Activated naive CD8-positive, alpha-beta T cell treated with anti-CD3 and anti-CD28 coated beads, Interleukin-2, amount 10 ng/mL, durations not matched to agents 7 days and 5 days (primary cell): ENCODE measurements around the gene IKZF4. TPM values are rescaled to one million over a fixed set of nuclear protein-coding genes. Genes with fewer than 3 reads are reported as not detected.
"Not testable (repeated sequence)": the region's sequence is repeated elsewhere in the genome, so short reads cannot be mapped to it uniquely, and the experiment has no call there.

ENCODE experiments used
- ATAC-seq: fragments of 150-1000 bp; cut with Tn5 transposase; one replicate; pipeline ENCODE4 v1.10.0; 2021; ENCODE audit warnings: low read depth, moderate library complexity
- POLR2A ChIA-PET: fragments of 350-600 bp; sonication (Branson Sonifier 250); formaldehyde crosslinking; loops from one replicate; lab custom pipeline; 2021; ENCODE audit warnings: antibody characterized with exemption; lab: Charles Lee
- DNase-seq: peaks from one replicate; pipeline ENCODE4 v3.0.0; 2021
- H3K27ac Mint-ChIP-seq: one replicate; pipeline ENCODE4 v1.8.0; 2022; ENCODE audit warnings: mild to moderate bottlenecking, mixed read lengths
- H3K27me3 Mint-ChIP-seq: one replicate; pipeline ENCODE4 v1.8.0; 2022; ENCODE audit warnings: mild to moderate bottlenecking, moderate library complexity, mixed read lengths
- H3K36me3 Mint-ChIP-seq: one replicate; pipeline ENCODE4 v1.8.0; 2021; ENCODE audit warnings: mild to moderate bottlenecking, mixed read lengths
- H3K4me1 Mint-ChIP-seq: one replicate; pipeline ENCODE4 v1.8.0; 2021; ENCODE audit warnings: mixed read lengths
- H3K4me3 Mint-ChIP-seq: one replicate; pipeline ENCODE4 v1.8.0; 2022; ENCODE audit warnings: mild to moderate bottlenecking, moderate library complexity, mixed read lengths
- H3K9me3 Mint-ChIP-seq: one replicate; pipeline ENCODE4 v1.8.0; 2021; ENCODE audit warnings: mixed read lengths
- total RNA-seq, 2 experiments: library from RNA; stranded (reverse); gene quantifications; one replicate each; pipeline ENCODE4 v1.2.3, GENCODE V29; 2021

The IKZF4 gene
- total RNA-seq, 2 experiments from 2014 or later = 14.9 to 18.2 TPM

DNA sequence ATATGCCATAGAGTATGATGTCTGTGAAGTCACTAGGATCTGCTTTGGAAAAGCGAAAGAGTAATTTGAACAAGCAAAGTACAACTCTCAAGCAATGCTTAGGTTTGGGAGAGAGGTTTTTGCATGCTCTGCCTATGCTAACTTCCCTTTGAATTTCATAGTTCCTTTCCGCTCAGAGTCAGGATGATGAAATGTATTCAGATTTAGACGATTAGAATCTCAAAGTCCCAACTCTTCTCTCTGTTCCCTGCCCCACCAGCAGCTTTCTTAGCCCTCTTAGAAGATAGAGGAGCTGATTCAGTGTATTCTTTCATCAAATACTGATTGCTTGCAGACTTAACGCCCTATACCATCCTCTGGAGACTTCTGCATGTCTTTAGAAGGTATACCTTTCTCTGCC, 35.5 kb upstream of the IKZF4 start:
- Mint-ChIP-seq H3K9me3 (no peaks in the 10 kb centered on the region), H3K36me3 (peaks cover 23% of the 10 kb centered on the region), H3K27ac (no peak overlapping the region), H3K27me3 (no peaks in the 10 kb centered on the region), H3K4me3 (no peak overlapping the region), H3K4me1 (peaks cover 2% of the 10 kb centered on the region)
- DNase-seq = no peak
- ATAC-seq = no peak
- POLR2A ChIA-PET = interaction anchor here (3.3 kb wide), 1 partner anchor 11 kb away, joined by 21 read pairs; the partner anchor contains the start of gene RAB5B

DNA sequence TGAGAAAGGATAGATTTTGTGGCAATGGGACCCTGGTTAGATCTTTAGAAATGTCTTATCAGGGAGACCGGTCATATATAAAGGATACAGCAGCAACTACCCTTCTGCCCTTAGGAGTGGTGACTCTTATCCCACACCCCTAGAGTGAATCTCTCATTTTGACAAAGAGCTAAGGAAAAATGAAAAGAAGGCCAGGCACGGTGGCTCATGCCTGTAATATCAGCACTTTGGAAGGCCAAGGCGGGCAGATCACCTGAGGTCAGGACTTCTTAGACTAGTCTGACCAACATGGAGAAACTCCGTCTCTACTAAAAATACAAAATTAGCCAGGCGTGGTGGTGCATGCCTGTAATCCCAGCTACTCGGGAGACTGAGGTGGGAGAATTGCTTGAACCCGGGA, 34.9 kb upstream of the IKZF4 start:
- peaks cover 28% of the 10 kb centered on the region for H3K36me3 Mint-ChIP-seq
- not testable (repeated sequence) for H3K27ac Mint-ChIP-seq, H3K27me3 Mint-ChIP-seq, H3K9me3 Mint-ChIP-seq, DNase-seq, H3K4me1 Mint-ChIP-seq, ATAC-seq, H3K4me3 Mint-ChIP-seq
- POLR2A ChIA-PET = interaction anchor here (0.5 to 0.9 kb wide), 2 partner anchors 12 to 15 kb away, joined by 3 to 4 read pairs; no protein-coding TSS in a partner anchor

DNA sequence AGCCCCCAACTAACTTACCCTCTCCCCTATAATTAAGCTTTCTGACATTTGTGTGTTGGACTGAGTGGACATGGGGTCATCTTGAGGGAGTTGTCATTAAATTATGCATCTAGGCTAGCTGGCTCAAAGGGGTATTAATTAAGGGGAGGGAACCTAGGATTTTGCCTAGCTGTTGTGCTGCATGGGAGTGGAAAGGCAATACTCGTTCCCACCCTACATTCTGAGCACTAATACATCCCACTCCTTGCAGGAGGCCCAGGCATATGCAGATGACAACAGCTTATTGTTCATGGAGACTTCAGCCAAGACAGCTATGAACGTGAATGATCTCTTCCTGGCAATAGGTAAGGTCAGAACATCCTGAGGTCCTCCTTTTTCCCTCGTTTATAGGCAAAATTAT, 29.7 kb upstream of the IKZF4 start:
- Mint-ChIP-seq H3K27me3 (no peaks in the 10 kb centered on the region), H3K27ac (no peak overlapping the region), H3K36me3 (peaks cover 41% of the 10 kb centered on the region), H3K4me3 (no peak overlapping the region), H3K4me1 (peaks cover 4% of the 10 kb centered on the region), H3K9me3 (no peaks in the 10 kb centered on the region)
- ATAC-seq (no peak), DNase-seq (no peak)
- POLR2A ChIA-PET = no interaction called here

DNA sequence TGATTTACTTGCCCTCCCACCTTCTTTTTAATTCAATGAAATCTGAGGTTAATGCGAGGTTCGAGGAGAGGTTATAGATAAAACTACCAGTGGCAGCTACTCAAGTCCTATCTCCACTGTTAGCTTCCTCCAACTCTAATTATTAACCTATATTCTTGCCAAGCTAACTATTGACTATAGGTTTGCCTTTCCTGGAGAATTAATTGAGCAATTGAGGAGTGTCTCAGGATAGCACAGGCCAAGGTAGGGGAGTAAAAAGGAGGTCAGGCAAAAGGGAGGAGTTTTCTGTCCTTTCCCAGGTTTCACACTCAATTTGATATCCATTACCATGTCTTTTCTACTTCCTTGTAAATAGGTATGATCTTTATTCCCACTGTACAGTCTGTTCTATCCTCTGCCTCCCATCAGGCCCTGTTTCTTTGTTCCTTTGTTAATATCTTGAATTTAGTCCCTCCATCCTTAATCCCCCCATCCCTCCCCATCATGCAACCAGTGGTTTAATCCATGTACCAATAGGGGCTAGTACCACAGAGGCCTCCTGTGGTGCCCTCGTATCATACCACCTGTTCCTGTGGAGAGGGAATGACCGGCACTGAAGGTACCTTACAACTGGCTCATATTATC, 27.5 kb upstream of the IKZF4 start:
- POLR2A ChIA-PET = no interaction called here
- peaks cover 34% of the 10 kb centered on the region for H3K36me3 Mint-ChIP-seq
- ATAC-seq (no peak), DNase-seq (no peak)
- no peak overlapping the region for H3K27ac Mint-ChIP-seq
- no peaks in the 10 kb centered on the region for H3K9me3 Mint-ChIP-seq
- peaks cover 15% of the 10 kb centered on the region for H3K4me1 Mint-ChIP-seq
- peaks cover 2% of the 10 kb centered on the region for H3K27me3 Mint-ChIP-seq
- H3K4me3 Mint-ChIP-seq = no peak overlapping the region

DNA sequence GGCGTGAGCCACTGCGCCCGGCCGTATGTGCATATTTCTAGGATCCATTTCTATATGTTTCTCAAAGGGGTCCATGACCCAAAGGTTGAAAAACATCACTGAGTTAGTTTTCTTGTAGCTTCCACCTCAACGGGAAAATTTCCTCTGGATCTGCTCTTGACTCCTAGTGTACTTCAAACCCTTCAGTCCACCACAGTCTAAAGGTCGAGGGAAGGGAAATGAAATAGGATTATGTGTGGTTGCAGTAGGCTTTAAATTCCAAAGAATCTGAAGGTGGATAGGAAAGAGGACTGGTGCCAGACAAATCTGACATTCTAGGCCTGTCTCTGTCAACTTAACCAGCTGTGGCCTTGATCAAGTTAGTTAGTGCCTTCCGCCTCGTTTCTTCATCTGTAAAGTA, 25.5 kb upstream of the IKZF4 start:
- H3K27ac Mint-ChIP-seq = no peak overlapping the region
- no peak overlapping the region for H3K4me3 Mint-ChIP-seq
- POLR2A ChIA-PET = interaction anchor here (0.7 to 3.1 kb wide), 5 partner anchors 22 to 278 kb away, joined by 3 to 16 read pairs (median 14); partner anchors contain the start of genes IKZF4, PA2G4, RAB5B and ZC3H10
- no peak for ATAC-seq
- peaks cover 21% of the 10 kb centered on the region for H3K4me1 Mint-ChIP-seq
- DNase-seq = no peak
- no peaks in the 10 kb centered on the region for H3K9me3 Mint-ChIP-seq
- H3K36me3 Mint-ChIP-seq = peaks cover 27% of the 10 kb centered on the region
- peaks cover 2% of the 10 kb centered on the region for H3K27me3 Mint-ChIP-seq

DNA sequence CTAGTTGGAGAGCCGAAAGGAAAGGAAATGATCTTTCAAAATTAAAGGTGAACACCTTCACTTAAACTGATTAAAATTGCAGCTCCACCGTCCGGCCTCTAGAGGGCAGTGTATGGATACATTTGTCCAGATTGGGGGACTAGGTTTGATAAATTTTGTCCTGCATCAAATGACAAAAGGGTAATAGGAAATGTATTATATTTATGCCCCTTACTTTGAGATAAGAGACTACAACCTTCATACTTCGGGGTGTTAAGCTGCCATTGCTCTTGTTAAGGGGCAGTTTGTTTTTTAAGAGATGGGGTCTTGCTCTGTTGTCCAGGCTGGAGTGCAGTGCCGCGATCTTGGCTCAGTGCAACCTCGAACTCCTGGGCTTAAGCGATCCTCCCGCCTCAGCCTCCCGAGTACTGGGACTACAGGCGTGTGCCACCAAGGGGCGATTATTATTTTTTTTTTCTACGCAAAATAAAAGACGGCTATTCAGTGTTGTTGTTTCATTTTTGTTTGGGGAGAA, 24.6 kb upstream of the IKZF4 start:
- Mint-ChIP-seq H3K27me3 (peaks cover 2% of the 10 kb centered on the region), H3K27ac (peak overlapping the region; percentile 56), H3K9me3 (no peaks in the 10 kb centered on the region), H3K36me3 (peaks cover 18% of the 10 kb centered on the region), H3K4me3 (peak overlapping the region; percentile 86), H3K4me1 (peaks cover 21% of the 10 kb centered on the region)
- POLR2A ChIA-PET = interaction anchor here (0.6 to 3.1 kb wide), 13 partner anchors 10 to 279 kb away, joined by 3 to 18 read pairs (median 3); partner anchors contain the start of genes IKZF4, PA2G4, RAB5B and ZC3H10
- DNase-seq (no peak), ATAC-seq (peak; percentile 49)

DNA sequence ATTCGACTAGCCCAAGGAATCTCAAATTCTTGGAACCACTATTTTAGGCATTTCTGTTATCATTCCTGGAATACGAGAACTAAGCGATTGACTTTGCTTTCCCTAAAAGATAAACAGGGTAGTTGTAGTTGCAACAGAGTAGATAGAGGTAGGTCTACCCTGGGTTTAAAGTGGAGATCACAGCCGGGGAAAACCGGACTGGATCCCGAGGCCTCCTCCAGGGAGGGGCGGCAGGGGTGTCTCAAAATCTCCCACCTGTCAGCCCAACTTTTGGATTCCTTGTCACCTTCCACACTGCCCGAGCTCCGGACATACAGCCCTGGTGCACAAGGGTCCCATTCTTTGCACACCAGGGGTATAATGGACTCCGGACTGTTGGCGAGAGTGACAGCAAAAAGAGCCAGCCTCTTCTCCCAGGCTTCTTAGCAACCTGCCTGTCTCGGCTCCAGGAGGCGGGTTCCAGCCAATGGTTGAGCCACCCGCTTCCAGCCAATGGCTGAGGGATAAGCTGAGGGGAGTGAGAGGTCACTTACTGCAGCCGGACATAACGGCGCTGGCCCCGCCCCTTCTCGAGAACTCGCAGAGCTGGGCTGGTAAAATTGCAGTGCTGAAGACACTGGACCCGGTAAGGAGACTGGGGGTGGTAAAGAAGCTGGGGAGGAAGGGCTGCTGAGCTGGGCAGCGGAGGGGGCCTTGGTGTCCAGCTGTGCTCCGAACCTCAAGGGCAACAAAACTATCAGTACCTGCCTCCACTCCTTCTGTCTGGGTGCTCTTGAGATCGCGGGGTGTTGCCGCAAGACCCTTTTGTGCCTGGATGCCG, 23.9 kb upstream of the IKZF4 start, which contains the start of gene SUOX:
Gene SUOX, plus strand, starts transcription at position 562 of the 820 bp plus-strand sequence. CDS start 4,946 bp downstream, outside the sequence.
- Mint-ChIP-seq H3K9me3 (no peaks in the 10 kb centered on the region), H3K27ac (peak within 1 kb of the TSS; percentile 56), H3K27me3 (peaks cover 2% of the 10 kb centered on the region), H3K4me3 (peak within 1 kb of the TSS; percentile 86), H3K36me3 (peaks cover 13% of the 10 kb centered on the region), H3K4me1 (peaks cover 21% of the 10 kb centered on the region)
- DNase-seq = peak; percentile 55
- peak; percentile 87 for ATAC-seq
- POLR2A ChIA-PET = interaction anchor here (0.6 to 3.1 kb wide), 9 partner anchors 11 to 259 kb away, joined by 3 to 18 read pairs (median 14); partner anchors contain the start of genes IKZF4, PA2G4, RAB5B and ZC3H10

DNA sequence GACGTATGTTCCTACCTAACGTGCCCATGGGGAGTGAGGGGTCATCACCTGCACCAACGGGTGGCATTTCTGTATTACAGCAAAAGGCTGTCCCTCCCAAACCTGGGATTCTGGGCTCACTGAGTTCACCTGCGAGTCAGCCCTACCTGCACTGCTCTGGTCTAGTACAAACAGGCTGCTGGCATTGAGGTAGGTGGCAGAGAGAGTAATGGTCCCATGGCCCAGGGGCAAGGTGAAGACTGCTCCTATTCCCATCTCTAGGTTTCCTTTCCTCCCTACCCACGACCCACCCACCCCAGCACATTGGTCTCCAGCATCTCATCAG, 23.3 kb upstream of the IKZF4 start:
- Mint-ChIP-seq H3K36me3 (peaks cover 9% of the 10 kb centered on the region), H3K27ac (no peak overlapping the region), H3K9me3 (no peaks in the 10 kb centered on the region), H3K4me1 (peaks cover 21% of the 10 kb centered on the region), H3K27me3 (peaks cover 2% of the 10 kb centered on the region), H3K4me3 (peak overlapping the region; percentile 86)
- POLR2A ChIA-PET = interaction anchor here (2.1 to 3.1 kb wide), 5 partner anchors 10 to 107 kb away, joined by 14 to 18 read pairs (median 15); partner anchors contain the start of genes IKZF4, PA2G4 and RAB5B
- no peak for DNase-seq
- no peak for ATAC-seq

DNA sequence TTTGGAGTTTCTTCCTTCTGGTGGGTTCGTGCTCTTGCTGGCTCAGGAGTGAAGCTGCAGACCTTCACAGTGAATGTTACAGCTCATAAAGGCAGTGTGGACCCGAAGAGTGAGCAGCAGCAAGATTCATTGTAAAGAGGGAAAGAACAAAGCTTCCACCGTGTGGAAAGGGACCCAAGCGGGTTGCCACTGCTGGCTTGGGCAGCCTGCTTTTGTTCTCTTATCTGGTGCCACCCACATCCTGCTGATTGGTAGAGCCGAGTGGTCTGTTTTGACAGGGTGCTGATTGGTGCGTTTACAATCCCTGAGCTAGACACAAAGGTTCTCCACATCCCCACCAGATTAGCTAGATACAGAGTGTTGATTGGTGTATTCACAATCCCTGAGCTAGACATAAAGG, 21.3 kb upstream of the IKZF4 start:
- not testable (repeated sequence) for ATAC-seq, DNase-seq, H3K36me3 Mint-ChIP-seq, H3K9me3 Mint-ChIP-seq, H3K27me3 Mint-ChIP-seq
- peaks cover 20% of the 10 kb centered on the region for H3K4me1 Mint-ChIP-seq
- H3K27ac Mint-ChIP-seq = peak overlapping the region; percentile 10
- H3K4me3 Mint-ChIP-seq = peak overlapping the region; percentile 31
- POLR2A ChIA-PET = interaction anchor here (1.0 to 2.5 kb wide), 2 partner anchors 21 to 25 kb away, joined by 3 to 9 read pairs; partner anchors contain the start of gene IKZF4

DNA sequence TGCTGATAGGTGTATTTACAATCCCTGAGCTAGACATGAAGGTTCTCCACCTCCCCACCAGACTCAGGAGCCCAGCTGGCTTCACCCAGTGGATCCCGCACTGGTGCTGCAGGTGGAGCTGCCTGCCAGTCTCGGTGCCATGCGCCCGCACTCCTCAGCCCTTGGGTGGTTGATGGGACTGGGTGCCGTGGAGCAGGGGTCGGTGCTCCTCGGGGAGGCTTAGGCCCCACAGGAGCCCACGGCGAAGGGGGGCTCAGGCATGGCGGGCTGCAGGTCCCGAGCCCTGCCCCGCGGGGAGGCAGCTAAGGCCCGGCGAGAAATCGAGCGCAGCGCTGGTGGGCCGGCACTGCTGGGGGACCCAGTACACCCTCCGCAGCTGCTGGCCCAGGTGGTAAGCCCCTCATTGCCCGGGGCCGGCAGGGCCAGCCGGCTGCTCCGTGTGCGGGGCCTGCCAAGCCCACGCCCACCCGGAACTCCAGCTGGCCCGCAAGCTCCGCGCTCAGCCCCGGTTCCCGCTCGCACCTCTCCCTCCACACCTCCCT, 20.8 kb upstream of the IKZF4 start:
- not testable (repeated sequence) for H3K27me3 Mint-ChIP-seq, ATAC-seq, DNase-seq, H3K4me3 Mint-ChIP-seq, H3K27ac Mint-ChIP-seq, H3K9me3 Mint-ChIP-seq, H3K36me3 Mint-ChIP-seq
- peaks cover 21% of the 10 kb centered on the region for H3K4me1 Mint-ChIP-seq
- POLR2A ChIA-PET = interaction anchor here (0.7 to 2.5 kb wide), 3 partner anchors 21 to 73 kb away, joined by 3 to 9 read pairs (median 4); partner anchors contain the start of gene IKZF4

DNA sequence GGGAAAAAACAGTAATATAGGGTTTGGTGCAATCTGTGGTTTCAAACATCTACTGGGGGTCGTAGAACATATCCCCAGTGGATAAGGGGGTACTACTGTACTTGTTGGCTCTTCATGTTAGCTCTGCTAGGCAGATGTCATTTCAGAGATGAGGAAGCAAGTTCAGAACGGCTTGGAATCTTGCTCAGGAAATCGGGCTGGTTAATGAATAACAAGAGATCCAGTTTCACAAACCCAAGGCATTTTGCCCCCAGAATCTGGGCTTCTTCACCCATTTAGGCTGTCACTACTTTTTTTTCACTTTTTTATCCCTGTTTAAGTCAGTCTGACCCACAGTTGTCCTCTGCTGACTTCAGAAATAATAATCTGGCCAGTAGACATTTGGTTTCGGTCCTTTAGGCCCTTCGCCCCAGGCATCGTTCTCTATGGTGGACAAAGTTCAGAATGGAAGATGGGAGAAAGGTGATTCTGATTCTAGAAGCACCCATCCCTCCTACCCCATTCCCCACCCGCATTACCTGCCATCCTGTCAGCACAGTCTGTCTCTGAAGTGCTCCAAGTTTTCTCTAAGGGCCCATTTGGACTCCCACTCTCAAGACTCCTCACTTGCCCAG, 19.2 kb upstream of the IKZF4 start:
- Mint-ChIP-seq H3K27me3 (peaks cover 2% of the 10 kb centered on the region), H3K27ac (no peak overlapping the region), H3K4me1 (peaks cover 23% of the 10 kb centered on the region), H3K36me3 (peaks cover 11% of the 10 kb centered on the region), H3K9me3 (no peaks in the 10 kb centered on the region), H3K4me3 (no peak overlapping the region)
- POLR2A ChIA-PET = interaction anchor here (0.6 to 0.7 kb wide), 2 partner anchors 15 to 264 kb away, joined by 3 read pairs; no protein-coding TSS in a partner anchor
- DNase-seq (no peak), ATAC-seq (no peak)

DNA sequence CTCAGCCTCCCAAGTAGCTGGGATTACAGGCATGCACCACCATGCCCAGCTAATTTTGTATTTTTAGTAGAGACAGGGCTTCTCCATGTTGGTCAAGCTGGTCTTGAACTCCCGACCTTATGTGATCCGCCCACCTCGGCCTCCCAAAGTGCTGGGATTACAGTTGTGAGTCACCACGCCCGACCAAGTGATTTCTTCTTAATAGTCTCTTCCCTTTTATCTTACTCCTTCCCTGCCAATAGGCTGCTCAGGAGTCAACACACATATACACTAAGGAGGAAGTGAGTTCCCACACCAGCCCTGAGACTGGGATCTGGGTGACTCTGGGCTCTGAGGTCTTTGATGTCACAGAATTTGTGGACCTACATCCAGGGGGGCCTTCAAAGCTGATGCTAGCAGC, 17.5 kb upstream of the IKZF4 start:
- POLR2A ChIA-PET = interaction anchor here (1.2 kb wide), 1 partner anchor 41 kb away, joined by 7 read pairs; no protein-coding TSS in a partner anchor
- not testable (repeated sequence) for H3K4me3 Mint-ChIP-seq, H3K27ac Mint-ChIP-seq, ATAC-seq, H3K27me3 Mint-ChIP-seq, H3K9me3 Mint-ChIP-seq
- Mint-ChIP-seq H3K36me3 (peaks cover 11% of the 10 kb centered on the region), H3K4me1 (peaks cover 25% of the 10 kb centered on the region)
- DNase-seq = peak; percentile 16
